ENCODE results near the gene ZNF646.

The ZNF646 gene

GRCh38 chr16:31108035-31108793, 34.0 kb downstream of the ZNF646 start, which contains the start of gene BCKDK:
Gene BCKDK (plus strand): TSS chr16:31108386. CDS start chr16:31109224, 838 bp downstream.
- Histone ChIP-seq H3K4me1 (ENCODE audit: control insufficient read depth in 1 of 2, insufficient read depth in 1 of 2, low read depth in 1 of 2, low read length in 1 of 2) (peaks cover 26 to 38% of the 10 kb centered on the region in 2 experiments), H3K27me3 (no peaks in the 10 kb centered on the region), H3K36me3 (peaks cover 37% of the 10 kb centered on the region), H3K27ac (peak within 1 kb of the TSS; percentile 93), H3K9me3 (no peaks in the 10 kb centered on the region), H3K4me3 (ENCODE audit: low read depth in 1 of 2, low read length in 1 of 2) (peak within 1 kb of the TSS; percentile 88 to 98)
- no peak for TF ChIP-seq CTCF (IDR thresholded peaks at IDR 0.05)

GRCh38 chr16:31108794-31109558, 34.8 kb downstream of the ZNF646 start:
- no peaks in the 10 kb centered on the region for H3K27me3 ChIP-seq
- TF ChIP-seq CTCF (IDR thresholded peaks at IDR 0.05) = no peak
- peaks cover 37% of the 10 kb centered on the region for H3K36me3 ChIP-seq
- peak overlapping the region; percentile 88 to 98 for H3K4me3 ChIP-seq (ENCODE audit: low read depth in 1 of 2, low read length in 1 of 2)
- H3K9me3 ChIP-seq = no peaks in the 10 kb centered on the region
- H3K4me1 ChIP-seq (ENCODE audit: control insufficient read depth in 1 of 2, insufficient read depth in 1 of 2, low read depth in 1 of 2, low read length in 1 of 2) = peaks cover 34 to 45% of the 10 kb centered on the region in 2 experiments
- peak overlapping the region; percentile 93 for H3K27ac ChIP-seq

- H3K36me3 ChIP-seq = peaks cover 37% of the 10 kb centered on the region
- no peaks in the 10 kb centered on the region for H3K9me3 ChIP-seq
- H3K27me3 ChIP-seq = no peaks in the 10 kb centered on the region
- H3K4me3 ChIP-seq (ENCODE audit: low read depth in 1 of 2, low read length in 1 of 2) = no peak overlapping the region
- TF ChIP-seq CTCF (IDR thresholded peaks at IDR 0.05) = no peak
- H3K4me1 ChIP-seq (ENCODE audit: control insufficient read depth in 1 of 2, insufficient read depth in 1 of 2, low read depth in 1 of 2, low read length in 1 of 2) = peaks cover 40 to 52% of the 10 kb centered on the region in 2 experiments
- peak overlapping the region; percentile 93 for H3K27ac ChIP-seq
Measured at GRCh38 chr16:31109622-31110021, 35.4 kb downstream of the ZNF646 start.

- no peak overlapping the region for H3K4me3 ChIP-seq (ENCODE audit: low read depth in 1 of 2, low read length in 1 of 2)
Measured at GRCh38 chr16:31110106-31111034, 36.1 kb downstream of the ZNF646 start.

More at GRCh38 chr16:31110106-31111034, 36.1 kb downstream of the ZNF646 start:
- Histone ChIP-seq H3K27ac (peak overlapping the region; percentile 93), H3K4me1 (ENCODE audit: control insufficient read depth in 1 of 2, insufficient read depth in 1 of 2, low read depth in 1 of 2, low read length in 1 of 2) (peaks cover 42 to 52% of the 10 kb centered on the region in 2 experiments), H3K36me3 (peaks cover 37% of the 10 kb centered on the region), H3K9me3 (no peaks in the 10 kb centered on the region), H3K27me3 (no peaks in the 10 kb centered on the region)
- TF ChIP-seq CTCF (IDR thresholded peaks at IDR 0.05) = no peak

All from neutrophil (primary cell).